ENCODE measurements around the gene PHF23.

PHF23 gene

GRCh38 chr17:7237761-7238419 lies 1.4 kb downstream of the PHF23 start:
- peak; percentile 66 for DNase-seq (ENCODE audit: low read depth)

- DNase-seq (ENCODE audit: low read depth) = no peak
These were observed 1.9 kb downstream of the PHF23 start for GRCh38 chr17:7237266-7237760.

GRCh38 chr17:7236808-7237207 lies 2.4 kb downstream of the PHF23 start:
- no peak for DNase-seq (ENCODE audit: low read depth)

GRCh38 chr17:7235693-7236665 lies 3.3 kb downstream of the PHF23 start:
- peak; percentile 67 for DNase-seq (ENCODE audit: low read depth)

GRCh38 chr17:7234083-7234951 lies 4.9 kb downstream of the PHF23 start, which contains the start of gene DVL2:
Gene DVL2 (minus strand): TSS chr17:7234517. CDS start chr17:7234262, 255 bp downstream.
- peak; percentile 96 for DNase-seq (ENCODE audit: low read depth)

- no peak for DNase-seq (ENCODE audit: low read depth)
These were observed 5.6 kb downstream of the PHF23 start for GRCh38 chr17:7233701-7234082.

GRCh38 chr17:7232114-7232513 lies 7.1 kb downstream of the PHF23 start:
- DNase-seq (ENCODE audit: low read depth) = no peak

- no peak for DNase-seq (ENCODE audit: low read depth)
These were observed 9.8 kb downstream of the PHF23 start for GRCh38 chr17:7229504-7229903.

- no peak for DNase-seq (ENCODE audit: low read depth)
These were observed 10.3 kb downstream of the PHF23 start for GRCh38 chr17:7228920-7229319.

- no peak for DNase-seq (ENCODE audit: low read depth)
These were observed 12.2 kb downstream of the PHF23 start for GRCh38 chr17:7226721-7227710.

GRCh38 chr17:7225711-7226331 lies 13.4 kb downstream of the PHF23 start:
- DNase-seq (ENCODE audit: low read depth) = no peak

- DNase-seq (ENCODE audit: low read depth) = no peak
These were observed 14.6 kb downstream of the PHF23 start for GRCh38 chr17:7224661-7225111.

GRCh38 chr17:7224110-7224509 lies 15.1 kb downstream of the PHF23 start:
- no peak for DNase-seq (ENCODE audit: low read depth)

GRCh38 chr17:7223375-7223774 lies 15.9 kb downstream of the PHF23 start:
- no peak for DNase-seq (ENCODE audit: low read depth)

- DNase-seq (ENCODE audit: low read depth) = no peak
These were observed 16.3 kb downstream of the PHF23 start for GRCh38 chr17:7222972-7223292.

- DNase-seq (ENCODE audit: low read depth) = no peak
These were observed 16.9 kb downstream of the PHF23 start for GRCh38 chr17:7222093-7222971.

GRCh38 chr17:7221278-7222092 lies 17.8 kb downstream of the PHF23 start:
- DNase-seq (ENCODE audit: low read depth) = no peak

GRCh38 chr17:7220593-7221277 lies 18.5 kb downstream of the PHF23 start:
- DNase-seq (ENCODE audit: low read depth) = peak; percentile 67
